ENCODE measurements around the gene LRRK1.
"Not testable (repeated sequence)": the region's sequence is repeated elsewhere in the genome, so short reads cannot be mapped to it uniquely, and the experiment has no call there.

Gene LRRK1

DNA sequence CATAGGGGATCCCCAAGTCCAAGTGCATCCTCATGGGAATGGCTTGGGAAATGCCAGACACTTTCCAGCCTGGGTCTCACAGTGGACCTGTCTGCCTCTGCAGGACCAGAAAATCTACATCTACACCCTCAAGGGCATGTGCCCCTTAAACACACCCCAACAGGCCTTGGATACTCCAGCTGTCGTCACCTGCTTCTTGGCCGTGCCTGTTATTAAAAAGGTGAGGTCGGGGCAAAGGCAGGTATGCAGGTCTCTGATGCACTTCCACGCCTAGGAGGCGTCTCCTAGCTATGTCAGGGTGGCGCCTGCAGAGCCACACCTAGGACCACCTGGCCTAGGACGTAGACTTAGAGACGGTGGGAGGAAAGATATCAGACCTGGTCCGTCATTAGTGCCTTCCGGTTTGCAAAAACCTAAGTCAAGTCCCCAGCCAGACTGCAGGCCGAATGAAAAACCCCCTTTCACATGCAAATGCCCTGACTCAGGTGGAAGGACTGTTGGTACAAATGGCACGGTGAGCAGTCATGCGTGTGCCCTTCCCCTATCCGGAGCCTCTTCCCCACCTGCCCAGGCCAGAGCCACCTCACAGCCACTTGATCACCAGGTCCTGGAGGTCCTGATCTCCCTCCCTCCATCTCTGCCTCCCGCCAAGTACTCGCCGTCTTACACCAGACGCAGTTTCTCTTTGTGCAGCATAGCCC is 143.5 kb downstream of the LRRK1 start:
- no peak for DNase-seq

DNA sequence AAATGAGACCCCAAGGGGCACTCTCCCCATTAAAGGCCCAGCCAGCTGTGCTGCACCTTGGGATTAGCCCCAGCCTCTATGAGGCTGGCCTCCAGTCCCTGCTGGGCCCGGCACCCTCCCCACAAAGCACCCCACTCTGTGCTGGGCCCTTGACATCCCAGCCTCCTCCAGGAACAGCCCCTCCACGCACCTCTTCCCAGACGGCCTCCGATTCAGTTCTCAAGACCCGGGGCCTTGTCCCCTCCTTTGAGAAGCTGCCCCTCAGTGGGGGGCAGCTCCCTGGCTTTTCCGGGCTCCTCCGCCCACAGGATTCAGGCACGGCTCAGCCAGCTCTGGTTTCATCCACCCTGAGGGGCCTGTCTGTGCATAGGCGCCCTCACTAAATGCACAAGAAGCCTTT is 144.1 kb downstream of the LRRK1 start:
- no peak for DNase-seq

GRCh38 chr15:101063891-101064794 is 145.0 kb downstream of the LRRK1 start:
- no peak for DNase-seq

DNA sequence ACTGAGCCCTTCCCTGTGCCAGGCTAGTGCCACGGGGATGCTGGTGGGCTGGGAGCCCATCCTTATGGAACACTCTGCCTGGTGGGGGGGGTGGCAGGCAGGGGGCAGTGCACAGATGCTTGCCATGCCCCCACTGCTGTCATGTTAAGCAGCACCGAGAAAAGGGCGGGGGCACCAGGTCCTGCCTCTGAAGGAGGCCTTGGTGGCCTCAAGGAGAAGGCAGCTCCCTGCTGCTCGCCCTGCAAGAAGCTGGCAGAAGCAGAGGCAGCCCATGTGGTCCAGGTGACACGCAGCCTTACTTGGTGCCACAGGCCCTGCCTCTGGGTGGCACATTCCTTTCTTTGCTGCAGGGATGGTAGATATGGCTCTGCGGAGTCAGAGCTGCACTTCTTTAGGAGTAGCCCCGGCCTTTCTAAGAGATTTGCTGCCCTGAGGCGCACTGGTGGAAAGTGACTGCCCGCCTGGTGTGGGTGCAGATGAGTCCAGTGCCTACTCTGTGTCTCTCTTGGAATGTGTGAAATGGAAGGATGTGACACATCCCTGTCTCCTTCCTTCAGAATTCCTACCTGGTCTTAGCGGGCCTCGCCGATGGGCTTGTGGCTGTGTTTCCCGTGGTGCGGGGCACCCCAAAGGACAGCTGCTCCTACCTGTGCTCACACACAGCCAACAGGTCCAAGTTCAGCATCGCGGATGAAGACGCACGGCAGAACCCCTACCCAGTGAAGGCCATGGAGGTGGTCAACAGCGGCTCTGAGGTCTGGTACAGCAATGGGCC is 145.8 kb downstream of the LRRK1 start:
- DNase-seq = no peak

GRCh38 chr15:101065570-101066221 is 146.5 kb downstream of the LRRK1 start:
- DNase-seq = no peak

DNA sequence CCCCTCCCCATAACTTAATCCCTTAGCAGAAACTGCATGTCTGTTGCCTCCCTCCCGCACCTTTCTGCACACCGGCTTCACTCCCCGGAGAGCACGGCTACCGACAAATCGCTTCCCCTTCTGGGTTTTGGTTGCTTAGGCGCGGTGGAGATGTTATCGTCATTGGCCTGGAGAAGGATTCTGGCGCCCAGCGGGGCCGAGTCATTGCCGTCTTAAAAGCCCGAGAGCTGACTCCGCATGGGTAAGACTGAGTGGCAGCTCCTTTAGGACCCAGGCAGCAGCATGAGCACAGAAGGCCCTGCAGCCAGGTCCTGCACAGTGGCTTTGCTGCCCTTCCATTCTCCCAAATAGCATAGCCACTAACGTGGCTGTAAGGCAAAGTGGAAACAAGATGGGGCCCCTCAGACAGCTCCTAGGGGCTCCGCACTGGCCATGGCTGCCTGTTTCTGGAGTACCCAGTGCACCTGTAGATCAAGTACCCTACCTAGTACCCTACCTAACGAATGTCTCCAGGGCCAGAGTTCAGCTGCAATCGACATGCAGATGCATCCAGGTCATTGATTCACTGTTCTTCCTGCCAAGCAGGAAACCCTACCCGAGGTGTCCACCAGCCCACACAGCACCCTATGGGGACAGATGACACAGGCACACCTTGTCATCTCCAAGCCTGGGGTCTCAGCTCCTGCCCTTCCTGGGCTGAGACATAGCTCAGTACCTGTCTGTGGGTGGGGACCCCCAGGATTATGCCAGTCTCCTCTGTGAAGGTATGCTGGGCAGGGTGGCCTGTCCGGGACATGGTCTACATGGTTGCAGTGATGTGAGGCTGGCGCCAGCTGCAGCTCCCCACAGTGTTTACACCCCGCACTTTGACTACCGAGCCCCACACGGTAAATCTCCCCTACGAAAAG is 147.6 kb downstream of the LRRK1 start:
- DNase-seq = no peak

DNA sequence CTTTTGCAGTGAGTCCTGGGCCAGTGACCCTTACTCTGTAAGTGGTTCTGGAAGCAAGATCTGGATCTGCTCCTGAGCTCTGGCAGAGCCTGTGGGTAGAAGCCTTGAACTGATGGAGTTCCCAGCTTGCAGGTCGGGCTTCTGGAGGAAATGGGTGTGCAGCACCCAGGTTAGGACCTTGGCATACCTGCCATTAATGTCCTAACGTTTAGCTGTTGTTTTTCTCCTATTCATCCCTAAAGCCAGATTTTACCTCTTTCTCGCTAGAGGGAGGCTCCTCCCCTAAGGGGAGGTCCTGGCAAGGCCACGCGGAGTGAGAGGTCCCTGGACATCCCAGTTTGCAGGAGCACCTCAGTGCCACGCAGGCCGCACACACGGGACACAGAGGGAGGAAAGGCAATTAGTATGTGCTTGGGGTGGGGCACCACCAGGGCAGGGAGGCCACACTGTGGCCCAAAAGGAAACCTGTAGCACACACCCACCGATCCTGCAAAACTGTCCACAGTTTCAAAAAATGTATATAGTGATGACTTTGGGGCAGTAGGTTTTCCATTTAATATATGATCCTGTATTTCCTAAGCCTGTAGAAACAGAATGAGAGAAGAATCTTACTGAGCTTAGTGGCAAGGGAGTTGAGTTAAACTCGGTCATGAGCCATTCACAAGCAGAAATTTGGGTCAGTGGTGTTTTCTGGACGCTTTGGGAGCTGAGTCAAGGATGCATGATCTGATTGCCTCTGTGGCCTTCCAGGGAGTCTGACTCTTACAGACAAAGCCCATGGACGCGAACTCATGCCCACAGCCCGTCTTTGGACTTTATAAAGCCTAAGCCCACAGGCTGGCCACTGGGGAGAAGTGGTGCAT is 148.7 kb downstream of the LRRK1 start:
- no peak for DNase-seq

- no peak for DNase-seq
Observed at GRCh38 chr15:101068523-101068960, 149.4 kb downstream of the LRRK1 start.

- DNase-seq = no peak
Observed at GRCh38 chr15:101068961-101069653, 149.9 kb downstream of the LRRK1 start.

DNA sequence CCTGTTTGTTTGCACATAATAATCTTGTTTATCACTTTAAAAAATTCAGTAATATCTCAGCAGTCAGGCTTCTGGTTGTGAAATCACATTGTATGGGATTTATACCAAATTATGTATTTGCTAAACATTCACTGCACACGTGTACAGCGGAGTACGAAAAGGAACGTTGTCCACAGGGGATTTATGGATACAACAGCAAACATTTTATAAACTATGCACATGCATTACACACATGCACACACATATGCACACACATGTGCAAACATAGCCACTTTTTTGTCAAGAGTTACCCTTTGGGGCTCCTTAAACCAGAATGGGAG is 150.5 kb downstream of the LRRK1 start:
- no peak for DNase-seq

- DNase-seq = no peak
Observed at GRCh38 chr15:101070024-101070423, 150.9 kb downstream of the LRRK1 start.

DNA sequence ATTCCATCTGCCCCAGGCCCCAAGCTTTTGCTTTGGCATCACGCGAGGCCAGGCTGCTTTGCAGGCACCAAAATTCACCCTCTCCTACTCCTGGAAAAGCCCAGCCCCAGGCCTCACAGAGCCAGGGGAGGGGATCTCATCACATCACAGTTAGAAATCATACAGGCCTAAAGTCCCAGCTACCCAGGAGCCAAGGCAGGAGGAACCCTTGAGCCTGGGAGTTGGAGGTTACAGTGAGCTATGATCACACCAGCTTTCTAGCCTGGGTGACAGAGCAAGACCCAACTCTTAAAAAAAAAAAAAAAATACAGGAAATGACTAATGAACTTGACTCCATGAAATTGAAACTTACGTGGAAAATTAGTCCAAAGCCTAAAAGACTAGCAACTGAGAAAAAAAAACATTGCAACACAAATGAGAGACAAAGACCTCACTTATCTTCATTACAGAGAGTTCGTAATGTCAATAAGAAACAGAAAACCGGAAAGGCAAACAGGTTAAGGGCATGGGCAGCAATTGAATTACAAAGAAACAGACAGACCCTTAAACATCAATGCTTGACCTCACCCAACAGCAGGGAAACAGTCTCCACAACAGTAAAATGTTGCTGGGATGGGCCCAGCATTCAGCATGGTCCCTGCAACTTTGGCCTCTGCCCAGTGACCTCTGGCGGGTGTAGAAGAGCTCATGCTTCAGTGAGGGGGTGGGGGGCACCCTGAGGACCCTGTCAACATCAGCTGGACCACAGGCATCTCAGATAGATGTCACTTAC is 151.5 kb downstream of the LRRK1 start:
- no peak for DNase-seq

DNA sequence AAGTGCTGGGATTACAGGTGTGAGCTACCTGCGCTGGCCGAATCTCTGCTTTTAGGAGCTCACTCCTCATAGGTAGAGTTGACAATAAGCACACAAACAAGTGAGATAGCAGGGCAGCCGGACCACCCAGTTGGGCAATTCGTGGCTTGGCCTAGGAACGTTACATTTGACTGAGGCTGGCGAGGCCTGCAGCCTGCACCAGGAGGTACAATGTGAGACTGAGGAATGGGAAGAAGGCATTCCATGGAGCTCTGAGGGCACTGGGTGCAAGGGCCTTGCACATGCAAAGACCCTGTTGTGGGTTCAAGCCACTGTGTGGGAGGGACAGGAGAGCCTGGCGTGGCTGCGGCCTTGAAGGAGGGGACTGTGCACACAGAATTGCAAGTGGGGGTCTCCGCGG is 152.5 kb downstream of the LRRK1 start:
- no peak for DNase-seq

DNA sequence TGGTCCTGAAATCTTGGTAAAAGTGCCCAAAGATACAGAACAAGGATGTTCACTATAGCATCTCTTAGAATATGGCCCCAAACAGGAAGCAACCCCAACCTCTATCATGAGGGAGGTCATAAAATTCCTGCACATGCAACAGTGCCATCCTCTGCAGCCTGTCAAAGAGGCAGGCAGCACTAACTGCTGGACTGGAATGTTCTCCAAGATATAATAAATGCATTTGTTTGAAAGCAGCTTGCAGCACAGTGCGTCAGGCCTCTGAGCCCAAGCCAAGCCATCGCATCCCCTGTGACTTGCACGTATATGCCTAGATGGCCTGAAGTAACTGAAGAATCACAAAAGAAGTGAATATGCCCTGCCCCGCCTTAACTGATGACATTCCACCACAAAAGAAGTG is 153.1 kb downstream of the LRRK1 start:
- not testable (repeated sequence) for DNase-seq

- DNase-seq = not testable (repeated sequence)
Observed at GRCh38 chr15:101077806-101078668, 158.9 kb downstream of the LRRK1 start.

- DNase-seq = no peak
Observed at GRCh38 chr15:101078669-101079323, 159.6 kb downstream of the LRRK1 start.

- DNase-seq = no peak
Observed at GRCh38 chr15:101081900-101082299, 162.7 kb downstream of the LRRK1 start.
